BLaER1 (cell line): ENCODE data around the gene CPEB1.

Experiments used
- H3K27ac ChIP-seq: shearing (Covaris generic); formaldehyde crosslinking; 2 replicates; pipeline ENCODE4 v1.8.1; 2022
- H3K27me3 ChIP-seq: shearing (Covaris generic); formaldehyde crosslinking; 2 replicates; pipeline ENCODE4 v1.8.1; 2022
- H3K36me3 ChIP-seq: shearing (Covaris generic); formaldehyde crosslinking; 2 replicates; pipeline ENCODE4 v1.8.1; 2022
- H3K4me1 ChIP-seq: shearing (Covaris generic); formaldehyde crosslinking; 2 replicates; pipeline ENCODE4 v1.8.1; 2022
- H3K4me2 ChIP-seq: shearing (Covaris generic); formaldehyde crosslinking; 2 replicates; pipeline ENCODE4 v1.8.1; 2022
- H3K4me3 ChIP-seq: shearing (Covaris generic); formaldehyde crosslinking; 2 replicates; pipeline ENCODE4 v1.8.1; 2022
- H3K9ac ChIP-seq: shearing (Covaris generic); formaldehyde crosslinking; 2 replicates; pipeline ENCODE4 v1.8.1; 2022
- H3K9me3 ChIP-seq: shearing (Covaris generic); formaldehyde crosslinking; 2 replicates; pipeline ENCODE4 v1.8.1; 2022
- H4K20me1 ChIP-seq: shearing (Covaris generic); formaldehyde crosslinking; 2 replicates; pipeline ENCODE4 v1.8.1; 2022
- Cebpa-rat ChIP-seq: shearing (Covaris generic); IDR thresholded peaks from 2 replicates; pipeline ENCODE4 v1.8.1; 2022

The CPEB1 gene

DNA sequence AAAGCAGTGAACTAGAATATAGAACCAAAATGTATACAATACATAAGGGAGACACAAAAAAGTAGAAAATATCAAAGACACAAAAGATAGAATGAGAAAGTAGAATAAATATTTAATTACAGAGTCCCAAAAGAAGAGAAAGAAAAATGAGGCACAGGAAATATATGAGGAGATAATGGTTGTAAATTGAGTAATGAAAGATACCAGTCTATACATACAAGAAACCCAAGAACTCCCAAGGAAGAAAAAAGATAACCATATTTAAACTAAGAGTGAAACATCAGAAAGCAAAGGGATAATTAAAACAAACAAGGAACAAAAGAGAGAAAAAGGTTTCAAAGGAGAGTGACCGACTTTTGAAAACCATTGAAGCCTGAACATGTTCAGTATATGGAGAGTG, 47.3 kb downstream of the CPEB1 start:
- no peaks in the 10 kb centered on the region for H3K4me1 ChIP-seq
- no peak overlapping the region for H3K9ac ChIP-seq
- no peaks in the 10 kb centered on the region for H4K20me1 ChIP-seq
- no peaks in the 10 kb centered on the region for H3K36me3 ChIP-seq
- no peaks in the 10 kb centered on the region for H3K27me3 ChIP-seq
- TF ChIP-seq Cebpa-rat, result no peak
- H3K4me3 ChIP-seq, result no peak overlapping the region
- no peak overlapping the region for H3K4me2 ChIP-seq
- no peak overlapping the region for H3K27ac ChIP-seq
- H3K9me3 ChIP-seq, result no peaks in the 10 kb centered on the region

DNA sequence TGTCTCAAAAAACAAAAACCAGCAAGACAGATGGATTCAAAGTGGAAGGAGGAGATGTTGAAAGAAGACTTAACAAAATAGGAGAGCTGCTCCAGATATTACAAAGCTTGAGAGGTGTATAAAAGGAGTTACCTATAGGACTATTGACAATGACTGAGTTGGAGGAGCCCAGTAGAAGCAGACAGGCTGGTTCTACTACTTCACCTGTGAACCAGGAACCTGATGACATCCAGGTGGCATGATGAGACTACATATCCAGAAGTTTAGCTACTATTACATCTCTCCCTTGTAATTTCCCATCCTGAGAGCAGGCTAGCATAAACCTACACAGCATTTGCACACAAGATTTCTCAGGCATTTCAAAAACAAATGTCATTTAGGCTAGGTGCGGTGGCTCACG, 49.3 kb downstream of the CPEB1 start:
- H3K36me3 ChIP-seq, result no peaks in the 10 kb centered on the region
- H3K4me3 ChIP-seq, result no peak overlapping the region
- H3K4me2 ChIP-seq, result no peak overlapping the region
- no peaks in the 10 kb centered on the region for H3K27me3 ChIP-seq
- no peak overlapping the region for H3K9ac ChIP-seq
- no peaks in the 10 kb centered on the region for H3K4me1 ChIP-seq
- no peak for TF ChIP-seq Cebpa-rat
- H3K27ac ChIP-seq, result no peak overlapping the region
- H4K20me1 ChIP-seq, result no peaks in the 10 kb centered on the region
- H3K9me3 ChIP-seq, result no peaks in the 10 kb centered on the region

DNA sequence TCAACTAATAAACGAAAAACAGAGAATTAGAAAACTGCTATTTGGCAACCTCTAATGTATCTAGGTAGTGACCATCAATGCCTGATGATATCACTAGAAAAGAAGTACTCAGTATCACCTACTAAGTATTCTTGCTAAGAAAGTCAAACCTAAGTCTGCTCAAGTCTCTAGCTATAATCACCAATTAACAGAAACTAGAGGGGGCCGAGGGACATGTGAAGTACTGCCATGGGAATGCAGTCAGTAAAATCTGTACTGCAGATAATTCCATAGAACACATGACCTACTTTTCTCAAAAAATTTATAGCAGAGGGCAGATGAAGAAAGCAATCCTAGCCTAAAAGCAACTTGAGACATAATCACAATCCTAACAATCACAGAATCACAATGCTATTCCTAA, 51.4 kb downstream of the CPEB1 start:
- no peak overlapping the region for H3K9ac ChIP-seq
- H3K4me2 ChIP-seq, result no peak overlapping the region
- no peak overlapping the region for H3K27ac ChIP-seq
- H3K36me3 ChIP-seq, result no peaks in the 10 kb centered on the region
- TF ChIP-seq Cebpa-rat, result no peak
- no peaks in the 10 kb centered on the region for H4K20me1 ChIP-seq
- no peaks in the 10 kb centered on the region for H3K27me3 ChIP-seq
- no peaks in the 10 kb centered on the region for H3K9me3 ChIP-seq
- no peak overlapping the region for H3K4me3 ChIP-seq
- H3K4me1 ChIP-seq, result no peaks in the 10 kb centered on the region

GRCh38 chr15:82595203-82595602, 52.0 kb downstream of the CPEB1 start:
- no peaks in the 10 kb centered on the region for H3K36me3 ChIP-seq
- H3K9ac ChIP-seq, result no peak overlapping the region
- no peaks in the 10 kb centered on the region for H4K20me1 ChIP-seq
- H3K27ac ChIP-seq, result no peak overlapping the region
- no peaks in the 10 kb centered on the region for H3K4me1 ChIP-seq
- no peaks in the 10 kb centered on the region for H3K9me3 ChIP-seq
- no peak for TF ChIP-seq Cebpa-rat
- H3K4me2 ChIP-seq, result no peak overlapping the region
- H3K27me3 ChIP-seq, result no peaks in the 10 kb centered on the region
- no peak overlapping the region for H3K4me3 ChIP-seq

DNA sequence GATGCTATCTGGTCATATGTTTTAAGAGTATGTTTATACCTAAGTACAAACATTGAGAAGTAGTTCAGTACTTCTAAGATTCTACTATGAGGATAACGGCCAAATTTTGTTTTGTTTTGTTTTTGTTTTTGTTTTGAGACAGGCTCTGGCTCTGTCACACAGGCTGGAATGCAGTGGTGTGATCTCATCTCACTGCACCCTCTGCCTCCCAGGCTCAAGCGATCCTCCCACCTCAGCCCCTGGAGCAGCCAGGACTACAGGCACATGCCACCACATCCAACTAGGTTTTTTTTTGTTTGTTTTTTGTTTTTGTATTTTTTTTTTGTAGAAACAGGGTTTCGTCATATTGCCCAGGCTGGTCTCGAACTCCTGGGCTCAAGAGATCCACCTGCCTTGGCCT, 59.4 kb downstream of the CPEB1 start:
- Histone ChIP-seq H3K27me3 (no peaks in the 10 kb centered on the region), H3K27ac (no peak overlapping the region), H4K20me1 (no peaks in the 10 kb centered on the region), H3K4me3 (no peak overlapping the region), H3K9me3 (no peaks in the 10 kb centered on the region), H3K4me2 (no peak overlapping the region), H3K9ac (no peak overlapping the region), H3K36me3 (no peaks in the 10 kb centered on the region), H3K4me1 (no peaks in the 10 kb centered on the region)
- no peak for TF ChIP-seq Cebpa-rat

- Histone ChIP-seq H3K4me3 (no peak overlapping the region), H4K20me1 (no peaks in the 10 kb centered on the region), H3K27me3 (no peaks in the 10 kb centered on the region), H3K9me3 (no peaks in the 10 kb centered on the region), H3K4me2 (no peak overlapping the region), H3K27ac (no peak overlapping the region), H3K4me1 (no peaks in the 10 kb centered on the region), H3K36me3 (no peaks in the 10 kb centered on the region), H3K9ac (no peak overlapping the region)
- TF ChIP-seq Cebpa-rat, result no peak
Measured at GRCh38 chr15:82585072-82585471, 62.1 kb downstream of the CPEB1 start.

DNA sequence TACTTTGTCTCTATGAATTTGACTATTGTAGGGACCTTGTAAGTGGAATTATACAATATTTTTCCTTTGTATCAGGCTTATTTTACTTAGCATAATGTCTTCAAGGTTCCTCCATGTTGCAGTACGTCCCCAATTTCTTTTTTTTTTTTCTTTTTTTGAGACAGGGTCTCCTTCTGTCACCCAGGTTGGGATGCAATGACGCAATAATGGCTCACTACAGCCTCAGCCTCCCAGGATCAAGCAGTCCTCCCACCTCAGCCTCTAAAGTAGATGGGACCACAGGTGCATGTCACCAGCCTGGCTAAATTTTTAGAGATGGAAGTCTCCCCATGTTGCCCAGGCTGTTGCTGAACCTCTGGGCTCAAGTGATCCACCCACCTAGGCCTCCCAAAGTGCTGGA, 66.5 kb downstream of the CPEB1 start:
- Histone ChIP-seq H3K27ac (no peak overlapping the region), H3K4me2 (no peak overlapping the region), H3K9ac (no peak overlapping the region), H3K4me1 (no peaks in the 10 kb centered on the region), H3K36me3 (no peaks in the 10 kb centered on the region), H3K27me3 (no peaks in the 10 kb centered on the region), H3K9me3 (no peaks in the 10 kb centered on the region), H4K20me1 (no peaks in the 10 kb centered on the region), H3K4me3 (no peak overlapping the region)
- no peak for TF ChIP-seq Cebpa-rat

GRCh38 chr15:82575335-82575734, 71.8 kb downstream of the CPEB1 start:
- no peaks in the 10 kb centered on the region for H3K36me3 ChIP-seq
- H3K27me3 ChIP-seq, result no peaks in the 10 kb centered on the region
- peaks cover 6% of the 10 kb centered on the region; the same call in 1 of the 2 replicates for H3K4me1 ChIP-seq
- TF ChIP-seq Cebpa-rat, result no peak
- no peaks in the 10 kb centered on the region for H4K20me1 ChIP-seq
- H3K27ac ChIP-seq, result no peak overlapping the region
- H3K4me3 ChIP-seq, result no peak overlapping the region
- H3K9me3 ChIP-seq, result no peaks in the 10 kb centered on the region
- H3K4me2 ChIP-seq, result no peak overlapping the region
- no peak overlapping the region for H3K9ac ChIP-seq

DNA sequence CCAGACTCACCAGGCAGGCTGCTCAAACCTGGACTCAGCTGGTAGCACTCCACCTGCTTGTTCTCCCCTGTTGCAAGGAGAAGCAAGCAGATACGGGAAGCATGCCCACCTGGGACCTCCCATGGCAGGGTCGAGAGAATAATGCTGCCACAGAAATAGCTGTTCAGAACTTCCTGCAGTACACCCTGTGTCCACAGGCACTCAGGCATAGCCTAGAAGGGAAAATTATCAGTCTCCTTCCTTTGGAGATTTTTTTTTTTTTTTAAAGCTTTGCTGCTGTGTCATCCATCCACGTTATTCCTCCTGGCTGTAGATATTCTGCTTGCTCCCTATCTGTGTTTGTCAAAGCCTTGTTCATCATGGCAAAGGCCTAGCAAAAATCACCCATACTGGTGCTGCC, 74.2 kb downstream of the CPEB1 start:
- Histone ChIP-seq H3K36me3 (no peaks in the 10 kb centered on the region), H3K27me3 (no peaks in the 10 kb centered on the region), H3K4me3 (no peak overlapping the region), H3K4me2 (no peak overlapping the region), H4K20me1 (no peaks in the 10 kb centered on the region), H3K9ac (no peak overlapping the region), H3K27ac (no peak overlapping the region), H3K4me1 (peaks cover 6% of the 10 kb centered on the region; the same call in 1 of the 2 replicates), H3K9me3 (no peaks in the 10 kb centered on the region)
- no peak for TF ChIP-seq Cebpa-rat

DNA sequence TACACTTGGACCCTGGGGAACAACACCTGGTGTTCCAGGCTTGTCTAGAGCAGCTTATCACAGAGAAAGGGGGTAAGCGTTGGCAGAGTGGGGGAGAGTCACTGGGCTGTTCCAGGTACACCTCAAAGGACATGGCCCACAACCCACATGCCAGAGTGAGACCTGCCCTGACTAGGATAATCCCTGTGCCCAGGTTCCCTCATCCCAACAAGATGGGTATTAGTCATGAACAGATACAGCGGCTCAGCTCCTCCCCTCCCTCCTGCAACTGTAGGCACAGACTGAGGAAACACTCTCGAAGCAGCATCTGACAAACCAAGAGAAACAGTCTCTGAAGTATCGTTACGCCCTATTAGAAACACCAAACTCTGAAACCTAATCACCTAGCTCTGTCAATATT, 74.9 kb downstream of the CPEB1 start:
- no peak overlapping the region for H3K9ac ChIP-seq
- peaks cover 6% of the 10 kb centered on the region; the same call in 1 of the 2 replicates for H3K4me1 ChIP-seq
- no peaks in the 10 kb centered on the region for H3K36me3 ChIP-seq
- no peak overlapping the region for H3K27ac ChIP-seq
- H3K4me3 ChIP-seq, result no peak overlapping the region
- H4K20me1 ChIP-seq, result no peaks in the 10 kb centered on the region
- H3K27me3 ChIP-seq, result no peaks in the 10 kb centered on the region
- no peaks in the 10 kb centered on the region for H3K9me3 ChIP-seq
- no peak overlapping the region for H3K4me2 ChIP-seq
- TF ChIP-seq Cebpa-rat, result no peak

GRCh38 chr15:82571722-82572222, 75.4 kb downstream of the CPEB1 start:
- Histone ChIP-seq H3K4me1 (peaks cover 6% of the 10 kb centered on the region; the same call in 1 of the 2 replicates), H3K4me2 (no peak overlapping the region), H3K36me3 (no peaks in the 10 kb centered on the region), H3K27me3 (no peaks in the 10 kb centered on the region), H3K9ac (no peak overlapping the region), H4K20me1 (no peaks in the 10 kb centered on the region), H3K4me3 (no peak overlapping the region), H3K9me3 (no peaks in the 10 kb centered on the region), H3K27ac (no peak overlapping the region)
- TF ChIP-seq Cebpa-rat, result no peak
